Fibroblast of mammary gland (primary cell): Measurements from ENCODE around the gene FAT1.

Experiments
- DNase-seq: peaks from one replicate; pipeline ENCODE4 v3.0.0-alpha.2; 2010; ENCODE audit warnings: low read depth
- H3K4me3 ChIP-seq: 2 replicates; pipeline ENCODE4 v1.5.1; 2011; ENCODE audit warnings: low read depth, mild to moderate bottlenecking, low read length, moderate library complexity; ENCODE audit not compliant: control insufficient read depth
- CTCF ChIP-seq: conservative IDR thresholded peaks from 2 replicates; pipeline ENCODE4 v1.5.1; 2011; ENCODE audit warnings: low read depth, low read length, inconsistent platforms; ENCODE audit not compliant: control insufficient read depth, insufficient read depth

FAT1 gene

GRCh38 chr4:186563761-186564160 is 159.9 kb downstream of the FAT1 start:
- DNase-seq = no peak
- H3K4me3 ChIP-seq = no peak overlapping the region
- TF ChIP-seq CTCF = no peak

- no peak overlapping the region for H3K4me3 ChIP-seq
- no peak for TF ChIP-seq CTCF
- no peak for DNase-seq
These were observed 161.9 kb downstream of the FAT1 start for GRCh38 chr4:186561748-186562147.

- no peak overlapping the region for H3K4me3 ChIP-seq
- no peak for DNase-seq
- no peak for TF ChIP-seq CTCF
These were observed 163.0 kb downstream of the FAT1 start for GRCh38 chr4:186560647-186561046.

GRCh38 chr4:186557486-186557885 is 166.2 kb downstream of the FAT1 start:
- peak; percentile 72 for DNase-seq
- TF ChIP-seq CTCF = no peak

GRCh38 chr4:186557061-186557460 is 166.6 kb downstream of the FAT1 start:
- H3K4me3 ChIP-seq = no peak overlapping the region
- peak; percentile 28 for DNase-seq
- TF ChIP-seq CTCF = no peak

More at GRCh38 chr4:186557486-186557885, 166.2 kb downstream of the FAT1 start:
- no peak overlapping the region for H3K4me3 ChIP-seq

GRCh38 chr4:186554914-186555827 is 168.5 kb downstream of the FAT1 start, which contains the start of gene MTNR1A:
Gene MTNR1A, minus strand, starts transcription at chr4:186555567. Its CDS starts 202 bp downstream, at chr4:186555365.
- DNase-seq = no peak
- H3K4me3 ChIP-seq = no peak within 1 kb of the TSS
- TF ChIP-seq CTCF = no peak
